HG03175 (cell line): ENCODE results near the gene TTC28.
"Not testable (repeated sequence)": the region's sequence is repeated elsewhere in the genome, so short reads cannot be mapped to it uniquely, and the experiment has no call there.

Source experiments
- ATAC-seq: cut with Tn5 transposase; IDR thresholded peaks from one replicate; pipeline ENCODE4 v1.9.1; 2021; ENCODE audit warnings: mild to moderate bottlenecking, moderate library complexity; ENCODE audit not compliant: unreplicated experiment

TTC28 gene

DNA sequence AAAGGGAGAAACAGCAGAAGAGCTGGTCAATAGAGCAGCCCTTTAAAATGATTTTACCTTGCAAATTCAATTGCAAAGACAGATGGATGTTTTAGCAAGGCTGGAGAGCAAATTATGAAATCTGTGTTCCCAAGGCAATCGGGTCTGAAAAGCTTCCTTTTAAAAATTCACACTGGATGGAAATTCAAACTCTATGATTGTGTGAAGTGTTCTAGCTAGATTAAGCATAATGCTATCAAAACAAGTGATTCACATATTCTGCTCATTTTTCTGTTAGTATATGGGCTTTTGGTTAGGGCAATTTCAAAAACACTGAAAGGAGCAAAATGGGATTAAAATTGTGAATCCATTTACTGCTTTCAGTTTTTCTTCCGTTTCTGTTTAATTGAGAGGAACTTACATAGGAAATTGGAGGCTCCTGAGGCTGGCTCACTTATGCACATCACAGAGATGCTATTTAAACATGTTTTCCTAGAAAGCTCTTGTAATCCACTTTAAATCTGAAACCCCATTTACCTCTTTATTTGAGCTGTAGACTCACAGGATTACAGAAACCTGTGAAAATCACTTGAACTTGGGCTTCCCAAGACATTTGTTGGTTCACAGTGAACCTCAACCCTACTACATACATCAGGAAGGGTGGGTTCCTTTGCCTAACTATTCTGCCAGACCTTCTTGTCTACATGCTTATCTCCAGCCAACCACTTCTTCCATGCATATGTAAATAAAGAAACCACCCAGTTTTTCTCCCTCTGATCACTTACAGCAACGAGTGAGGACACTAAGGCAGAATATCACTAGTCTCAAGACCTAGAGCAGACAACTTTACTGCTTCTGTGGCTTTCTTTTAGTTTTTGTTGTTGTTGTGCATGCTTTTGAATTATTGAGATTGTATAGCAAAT is 558.7 kb downstream of the TTC28 start:
- ATAC-seq, result no peak

DNA sequence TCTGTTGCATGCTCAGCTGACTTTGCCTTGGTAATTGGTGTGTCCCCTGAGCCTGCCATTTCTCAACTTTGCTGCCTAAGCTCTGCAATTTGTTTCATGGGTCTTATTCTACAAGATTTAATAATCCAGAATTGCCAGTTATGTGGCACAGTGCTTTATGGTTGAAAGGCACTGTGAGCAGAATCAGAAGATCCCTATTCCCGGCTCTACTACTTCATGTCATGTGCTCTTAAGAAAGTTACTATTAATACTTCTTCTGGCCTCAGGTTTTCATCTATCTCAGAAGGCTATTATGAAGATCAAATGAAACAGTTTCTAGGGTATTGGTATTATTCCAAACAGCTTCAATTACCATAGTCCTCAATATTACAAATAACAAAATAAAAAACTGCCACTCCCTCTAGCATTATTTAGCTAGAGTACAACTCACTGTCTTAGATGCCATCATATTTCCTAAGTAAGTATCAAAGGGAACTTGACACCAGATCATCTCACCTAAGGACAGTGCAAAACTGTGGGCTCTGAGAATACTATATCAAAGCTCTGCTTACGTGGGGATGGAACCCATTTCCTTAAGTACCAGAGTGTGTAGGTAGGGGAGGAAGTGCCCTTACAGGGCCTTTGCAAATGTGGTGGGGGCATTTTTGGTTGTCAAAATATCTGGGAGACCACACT is 560.5 kb downstream of the TTC28 start:
- ATAC-seq, result no peak

DNA sequence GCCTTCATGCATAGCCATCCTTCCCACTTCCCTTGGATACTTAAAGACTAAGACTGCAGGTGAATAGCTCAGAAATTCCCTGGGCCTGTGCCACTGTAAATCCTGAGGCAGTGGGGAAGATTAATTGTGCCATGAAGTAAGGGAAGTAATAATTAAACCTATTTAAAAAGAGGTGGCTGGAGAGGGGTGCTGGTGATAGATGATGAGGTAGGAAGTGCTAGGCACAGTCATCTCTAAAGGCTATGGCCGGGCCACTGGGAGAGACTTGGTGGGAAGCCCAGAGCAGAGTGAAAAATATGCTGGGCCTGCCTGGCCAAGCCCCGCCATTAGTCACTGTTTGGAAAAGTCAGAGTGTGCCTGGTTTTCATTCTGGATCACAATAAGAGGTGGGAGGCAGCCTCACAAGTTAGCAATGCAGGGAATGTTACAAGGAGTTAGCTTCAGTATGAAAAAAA is 563.4 kb downstream of the TTC28 start:
- ATAC-seq, result no peak

DNA sequence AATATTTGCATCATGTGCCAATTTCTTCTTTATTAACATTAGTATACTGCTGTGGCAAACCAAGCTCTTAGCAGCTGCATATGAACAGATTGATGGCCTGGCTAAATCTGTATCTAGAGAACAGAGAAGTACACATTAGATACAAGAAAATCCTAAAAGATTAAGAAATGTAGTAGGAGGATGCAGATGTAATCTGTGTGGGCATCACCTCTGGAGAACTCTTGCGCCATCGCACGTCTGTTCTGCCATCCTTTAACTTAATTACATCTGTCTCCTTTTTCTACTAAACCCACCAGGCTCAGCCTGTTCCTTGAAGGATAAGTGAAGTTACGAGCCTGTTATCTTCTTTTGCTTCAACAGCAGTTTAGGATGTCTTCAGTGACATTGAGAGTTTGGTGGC is 564.2 kb downstream of the TTC28 start:
- no peak for ATAC-seq

DNA sequence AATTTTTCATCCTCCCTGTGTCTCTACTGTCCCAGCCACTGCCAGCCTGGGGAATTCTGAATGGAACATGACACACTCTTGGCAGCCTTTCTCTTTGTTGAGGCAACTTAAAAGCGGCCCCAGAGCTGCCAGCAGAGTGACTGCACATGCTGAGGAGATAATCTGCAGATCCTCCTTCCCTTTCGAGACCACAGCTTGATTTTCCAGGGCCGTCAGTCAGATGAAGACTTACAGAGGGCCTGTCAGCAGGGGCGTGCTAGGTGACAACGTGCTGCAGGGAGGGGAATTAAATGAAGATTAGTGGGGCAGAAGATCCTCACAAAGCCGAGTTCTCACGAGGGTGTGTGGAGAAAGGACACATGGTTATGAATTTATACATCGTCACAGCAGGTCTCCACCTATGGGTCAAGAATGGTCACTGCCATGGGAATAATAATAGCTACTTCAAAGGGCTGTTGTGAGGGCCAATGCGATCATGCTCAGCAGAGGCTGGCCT is 567.0 kb downstream of the TTC28 start:
- no peak for ATAC-seq

DNA sequence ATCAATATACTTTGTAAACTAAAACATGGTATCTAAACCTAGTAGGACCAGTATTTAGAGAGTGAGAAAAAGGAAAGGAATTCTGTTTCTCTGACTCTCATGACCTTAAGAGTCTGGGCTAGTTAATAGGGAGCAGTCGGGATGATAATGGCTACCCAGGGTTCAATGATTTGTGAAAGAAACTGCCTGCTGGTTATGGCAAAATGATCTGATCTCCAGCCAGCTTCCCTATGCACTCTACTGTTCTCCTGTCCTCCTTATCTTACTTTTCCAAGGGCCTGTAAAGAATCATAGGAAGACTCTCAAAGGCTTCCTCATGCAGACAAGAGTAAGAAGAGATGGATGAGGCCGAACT is 567.5 kb downstream of the TTC28 start:
- no peak for ATAC-seq

DNA sequence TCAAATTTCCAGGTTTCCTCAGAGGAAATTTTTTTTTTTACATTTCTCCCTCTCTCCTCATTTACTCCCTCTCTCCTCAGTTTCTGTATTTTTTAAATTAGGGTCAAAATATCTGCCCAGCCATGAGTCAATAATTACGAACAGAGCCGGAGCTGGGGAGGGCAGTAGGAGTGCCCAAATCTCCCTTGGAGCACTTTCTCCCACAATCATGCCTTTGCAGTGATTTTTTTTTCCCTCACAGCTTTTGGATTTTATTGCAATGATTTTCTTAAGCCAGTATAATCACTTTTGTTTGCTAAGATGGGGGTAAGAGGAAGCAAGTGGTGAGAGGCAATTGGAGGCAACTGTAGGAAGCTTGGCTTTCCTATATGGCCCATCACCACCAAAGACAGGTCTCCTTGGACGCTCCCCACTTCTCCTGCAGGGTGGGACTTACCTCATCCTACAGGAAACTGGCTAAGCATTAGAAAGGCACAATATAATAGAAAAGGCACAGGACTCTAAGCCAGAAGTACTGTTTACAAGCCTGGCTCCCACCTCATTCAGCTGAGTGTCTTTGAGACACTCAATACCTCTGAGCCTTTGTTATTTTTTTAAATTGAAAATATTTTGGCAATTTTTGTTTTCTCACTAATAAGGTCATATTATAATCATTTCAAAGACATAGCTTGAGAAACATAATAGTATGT is 568.0 kb downstream of the TTC28 start:
- ATAC-seq, result no peak

DNA sequence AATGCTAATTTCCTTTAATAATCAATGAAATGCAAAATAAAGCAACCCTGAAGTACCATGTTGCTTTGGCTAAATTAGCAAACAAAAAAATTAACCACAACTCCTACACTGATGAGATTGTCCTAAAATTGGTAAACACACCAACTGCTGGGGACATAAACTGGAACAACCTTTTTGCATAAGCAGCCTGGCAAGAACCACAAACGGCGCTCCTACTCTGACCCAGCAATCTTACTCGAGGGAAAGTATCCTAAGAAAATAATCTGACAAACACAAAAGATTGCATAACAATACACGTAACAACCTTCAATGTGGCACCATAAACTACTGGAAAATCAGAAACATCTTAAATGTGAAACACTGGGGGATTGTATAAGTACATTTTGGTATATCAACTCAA is 570.8 kb downstream of the TTC28 start:
- no peak for ATAC-seq

DNA sequence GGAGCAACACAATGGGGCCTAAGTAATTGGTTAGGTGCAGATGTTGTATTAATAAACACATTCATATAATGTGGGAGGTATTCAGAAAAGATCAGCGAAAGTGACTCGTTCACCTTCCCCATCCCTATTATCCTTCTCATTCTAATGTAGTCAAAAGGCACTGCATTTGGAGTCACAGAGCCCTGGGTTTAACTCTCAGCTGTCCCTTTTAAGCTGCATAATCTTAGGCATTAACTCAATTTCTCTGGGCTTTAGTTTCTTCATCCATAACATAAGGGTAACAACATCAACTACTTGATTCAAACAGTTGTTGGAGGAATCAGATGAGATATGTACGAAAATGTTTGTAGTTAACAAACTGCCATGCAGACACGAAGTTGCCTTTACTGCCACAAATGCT is 573.0 kb downstream of the TTC28 start:
- no peak for ATAC-seq

DNA sequence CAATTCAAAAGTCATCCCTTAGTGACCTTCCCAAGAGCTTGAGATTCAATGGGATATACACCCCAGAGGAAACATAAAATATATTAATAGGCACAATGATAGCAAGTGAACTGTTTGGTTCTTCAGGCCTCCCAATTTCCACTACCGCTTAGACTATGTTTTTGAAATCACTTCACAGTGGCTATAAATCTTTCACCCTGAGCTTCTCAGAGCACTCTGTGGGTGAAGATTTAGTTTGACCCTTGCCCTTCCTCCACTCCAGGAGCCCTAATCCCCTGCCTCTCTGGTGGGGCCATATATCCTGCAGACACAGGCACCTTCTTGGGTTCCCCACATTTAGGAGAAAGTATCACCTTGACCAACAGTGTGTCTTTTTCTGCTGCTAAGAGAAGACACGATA is 573.7 kb downstream of the TTC28 start:
- ATAC-seq, result no peak

DNA sequence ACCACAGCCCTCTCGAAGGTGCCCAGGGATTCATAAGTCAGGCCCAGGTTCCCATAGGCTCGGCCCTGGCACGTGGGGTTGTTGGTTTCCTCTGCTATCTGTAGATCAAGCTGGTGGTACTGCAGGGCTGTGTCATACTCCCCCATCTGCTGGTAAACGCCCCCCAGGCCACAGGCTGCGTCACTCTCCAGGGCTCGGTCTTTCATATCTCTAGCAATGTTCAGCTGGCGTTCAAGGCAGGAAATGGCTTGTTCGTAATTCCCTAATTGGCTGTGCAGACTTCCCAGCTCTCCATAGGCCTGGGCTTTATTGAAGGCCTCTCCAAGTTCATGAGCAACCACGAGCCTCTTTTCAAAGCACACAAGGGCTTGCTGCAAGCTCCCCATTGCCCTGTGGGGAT is 574.2 kb downstream of the TTC28 start:
- no peak for ATAC-seq

DNA sequence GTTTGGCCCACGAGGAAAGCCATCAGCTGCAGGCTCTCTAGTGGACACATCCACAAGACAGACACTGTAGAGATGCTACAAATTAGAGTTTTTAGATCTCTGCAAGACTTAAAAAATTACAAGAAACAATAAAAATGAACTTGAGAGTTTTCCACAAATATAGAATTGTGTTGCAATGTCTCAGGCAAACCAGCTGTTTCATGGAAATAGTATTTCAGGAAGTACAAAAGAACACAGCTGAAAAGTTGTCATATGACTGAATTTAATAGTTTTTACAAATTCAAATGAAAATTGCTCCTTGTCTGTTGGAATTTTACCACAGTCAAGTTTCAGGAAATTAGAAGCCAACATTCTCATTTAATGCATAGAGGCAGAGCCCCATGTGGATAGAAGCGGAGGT is 576.0 kb downstream of the TTC28 start:
- no peak for ATAC-seq

DNA sequence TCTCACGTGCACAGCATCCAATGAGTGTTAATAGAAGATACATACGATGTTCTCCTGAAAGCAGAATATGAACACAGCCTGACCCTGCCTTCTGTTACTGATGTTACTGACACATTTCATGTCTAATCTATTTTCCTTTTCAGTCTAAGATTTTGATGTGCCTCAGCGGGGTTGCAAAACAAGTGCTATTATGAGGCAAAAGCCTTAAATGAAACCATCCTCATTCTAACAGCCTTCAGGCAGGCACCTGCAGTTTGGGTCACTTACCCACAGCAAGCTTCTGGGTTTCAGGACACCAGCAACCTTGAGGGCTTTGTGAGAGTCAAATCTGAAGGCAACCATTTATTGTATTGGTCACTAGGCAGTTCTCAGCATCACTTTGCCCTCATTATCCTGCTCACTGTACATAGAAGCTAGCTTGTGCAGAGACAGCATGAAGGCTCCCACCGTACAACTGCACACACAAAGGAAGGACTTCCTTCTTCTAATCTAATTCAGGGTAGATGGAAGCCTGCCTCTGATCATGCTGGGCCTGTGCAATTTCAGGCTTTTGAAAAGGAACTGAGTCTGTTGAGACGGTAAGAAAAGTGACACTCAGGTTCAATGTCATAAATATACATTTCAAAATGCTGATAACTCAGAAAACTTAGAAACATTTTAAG is 577.4 kb downstream of the TTC28 start:
- ATAC-seq, result no peak

DNA sequence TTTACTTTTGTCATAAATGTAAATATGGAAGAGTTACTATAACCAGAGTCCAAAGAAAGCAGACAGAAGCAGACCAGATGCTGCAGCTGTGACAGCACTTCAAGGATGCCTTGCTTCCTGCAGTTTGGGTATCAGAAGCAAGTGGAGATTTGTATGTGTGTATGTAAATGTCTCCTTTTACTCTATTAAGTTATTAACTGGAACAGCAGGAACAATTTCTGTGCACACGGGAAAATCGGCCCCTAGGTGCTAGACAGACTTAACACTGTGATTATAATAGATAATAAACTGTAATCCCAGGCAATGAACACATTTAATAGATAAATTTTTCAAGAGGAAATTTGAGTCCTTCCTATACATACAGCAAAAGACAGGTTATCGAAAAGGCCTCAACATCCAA is 582.0 kb downstream of the TTC28 start:
- no peak for ATAC-seq

DNA sequence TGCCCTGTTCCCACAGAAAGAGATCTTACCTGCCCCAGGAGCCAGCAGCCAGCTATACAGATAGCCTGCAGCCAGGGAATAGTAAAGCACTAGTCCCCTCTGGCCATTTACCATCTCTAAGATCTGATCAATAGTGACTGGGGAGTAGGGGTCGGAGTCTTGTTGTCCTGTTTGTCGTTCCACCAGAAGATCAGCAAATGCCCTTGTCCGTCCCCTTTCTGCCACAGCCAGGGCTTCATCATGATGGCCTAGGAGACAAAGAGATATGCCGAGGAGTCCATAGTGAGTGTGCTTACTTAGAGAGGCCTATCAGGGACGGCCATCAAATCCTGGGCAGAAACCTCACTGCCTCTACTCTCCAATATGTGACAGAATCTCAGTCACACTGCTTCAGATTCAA is 583.5 kb downstream of the TTC28 start:
- ATAC-seq, result no peak

DNA sequence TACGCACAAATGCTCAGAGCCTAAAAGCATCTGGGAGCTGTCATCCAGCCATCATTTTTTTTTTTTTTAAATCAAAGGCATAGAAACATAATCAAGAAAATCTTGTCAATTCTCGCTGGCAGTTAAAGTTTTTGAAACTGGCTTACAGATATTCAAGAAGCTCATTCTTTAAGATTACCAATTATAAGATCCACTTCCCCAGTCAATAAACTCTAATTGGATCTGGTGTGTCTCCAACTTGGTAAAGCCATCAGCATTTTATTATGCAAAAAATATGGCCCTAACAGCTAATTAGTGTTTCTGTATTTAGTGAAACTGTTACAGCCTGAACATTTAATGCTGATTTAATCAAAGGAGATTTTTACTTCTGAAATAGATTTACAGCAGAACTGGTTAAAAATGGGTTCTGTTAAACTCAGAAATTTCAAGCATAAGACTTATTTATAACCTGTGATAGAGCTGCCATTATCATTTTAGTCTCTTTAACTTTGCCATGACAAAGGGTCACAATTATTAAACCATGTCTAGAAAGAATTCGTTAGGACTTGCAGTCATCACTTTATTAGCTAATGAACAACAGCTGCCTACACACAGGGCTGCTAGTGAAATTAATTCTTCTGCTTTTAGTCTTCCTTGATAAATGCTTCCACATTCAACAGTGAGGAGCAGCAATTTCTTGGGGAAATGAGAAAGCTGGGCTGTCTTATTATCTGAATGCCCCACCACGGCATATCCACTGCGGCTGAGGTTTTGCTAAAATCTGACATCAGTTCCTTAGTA is 584.1 kb downstream of the TTC28 start:
- no peak for ATAC-seq

DNA sequence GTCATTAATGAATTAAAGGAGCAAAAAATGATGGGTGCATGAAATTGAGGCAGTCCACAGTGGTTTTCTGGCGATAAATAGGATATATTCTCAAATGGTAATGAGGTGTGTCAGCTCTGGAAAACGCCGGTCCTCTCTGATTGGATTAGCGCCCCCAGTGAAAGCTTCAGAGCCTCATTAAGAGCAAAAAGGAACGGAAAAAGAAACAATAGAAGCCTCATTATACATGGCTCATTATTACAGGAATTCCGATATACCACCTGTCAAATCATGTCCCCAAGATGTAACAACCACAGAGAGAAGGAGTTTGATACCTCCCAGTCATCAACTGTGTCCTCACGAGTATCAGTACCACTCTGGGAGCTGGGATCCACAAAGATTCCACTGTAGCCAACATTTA is 584.9 kb downstream of the TTC28 start:
- ATAC-seq, result no peak

DNA sequence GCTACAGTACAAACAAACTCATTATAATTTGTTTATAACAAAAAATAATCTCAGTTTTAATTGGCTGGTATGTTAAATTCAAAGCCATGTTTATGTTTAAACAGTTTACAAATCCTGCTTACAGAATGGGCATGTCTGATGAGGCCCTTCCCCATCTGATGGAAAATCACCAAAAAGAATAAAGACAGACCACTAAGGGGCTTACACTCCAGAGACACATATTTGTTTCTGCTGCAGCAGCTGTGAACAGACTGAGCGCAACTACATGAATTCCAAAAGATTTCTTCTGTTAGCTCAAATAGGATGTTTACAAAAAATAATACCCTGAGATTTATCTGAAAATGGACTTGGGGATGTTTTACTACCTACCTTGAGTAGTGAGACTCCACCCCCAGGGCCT is 585.9 kb downstream of the TTC28 start:
- no peak for ATAC-seq

DNA sequence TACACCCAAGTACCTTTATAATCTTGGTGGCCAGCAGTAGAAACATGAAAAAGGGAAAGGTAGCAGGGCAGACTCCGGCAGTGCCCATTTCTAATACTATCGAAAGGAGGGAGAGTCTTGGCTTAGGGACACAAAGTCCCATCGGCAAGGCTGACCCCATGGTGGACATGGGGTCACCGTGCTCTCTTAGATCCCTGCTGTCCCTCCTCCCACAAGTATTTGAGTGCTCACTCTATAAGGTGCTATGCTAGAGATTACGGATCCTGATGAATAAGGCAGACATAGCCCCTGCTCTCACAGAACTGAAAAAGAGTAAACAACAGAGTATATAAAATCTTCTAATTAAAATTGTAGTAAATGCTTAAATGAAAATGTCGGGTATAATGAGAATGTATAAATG is 588.2 kb downstream of the TTC28 start:
- ATAC-seq, result no peak

DNA sequence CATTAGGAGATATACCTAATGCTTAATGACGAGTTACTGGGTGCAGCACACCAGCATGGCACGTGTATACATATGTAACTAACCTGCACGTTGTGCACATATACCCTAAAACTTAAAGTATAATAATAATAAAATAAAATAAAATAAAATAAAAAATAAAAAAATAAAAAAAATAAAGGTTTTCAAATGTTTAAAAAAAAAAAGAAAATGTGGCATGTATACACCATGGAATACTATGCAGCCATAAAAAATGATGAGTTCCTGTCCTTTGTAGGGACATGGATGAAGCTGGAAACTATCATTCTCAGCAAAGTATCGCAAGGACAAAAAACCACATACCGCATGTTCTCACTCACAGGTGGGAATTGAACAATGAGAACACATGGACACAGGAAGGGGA is 590.1 kb downstream of the TTC28 start:
- not testable (repeated sequence) for ATAC-seq
